C4-2B (cell line): ENCODE data around the gene MARS1.

Source experiments
- CTCF ChIP-seq: fragments of 450-650 bp; conservative IDR thresholded peaks from 2 replicates; pipeline ENCODE4 v1.5.1; 2017; ENCODE audit warnings: mild to moderate bottlenecking
- ZFX ChIP-seq: fragments of 450-650 bp; IDR thresholded peaks from 2 replicates; pipeline ENCODE4 v1.6.1; 2017

GRCh38 chr12:57534991-57535543, 47.2 kb downstream of the MARS1 start:
- TF ChIP-seq CTCF, result no peak
- TF ChIP-seq ZFX, result no peak
